Measurements from ENCODE around the gene ENKUR. TPM values are rescaled to one million over a fixed set of nuclear protein-coding genes. Genes with fewer than 3 reads are reported as not detected.

ENKUR gene, protein sequence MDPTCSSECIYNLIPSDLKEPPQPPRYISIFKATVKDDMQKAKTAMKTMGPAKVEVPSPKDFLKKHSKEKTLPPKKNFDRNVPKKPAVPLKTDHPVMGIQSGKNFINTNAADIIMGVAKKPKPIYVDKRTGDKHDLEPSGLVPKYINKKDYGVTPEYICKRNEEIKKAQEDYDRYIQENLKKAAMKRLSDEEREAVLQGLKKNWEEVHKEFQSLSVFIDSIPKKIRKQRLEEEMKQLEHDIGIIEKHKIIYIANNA
- total RNA-seq (2022; extraction: Qiagen RNA extraction; ENCODE audit: low read depth) = 0.09 to 0.29 TPM (median 0.22 TPM) in 4 of 5 replicates, not detected in the other

DNA sequence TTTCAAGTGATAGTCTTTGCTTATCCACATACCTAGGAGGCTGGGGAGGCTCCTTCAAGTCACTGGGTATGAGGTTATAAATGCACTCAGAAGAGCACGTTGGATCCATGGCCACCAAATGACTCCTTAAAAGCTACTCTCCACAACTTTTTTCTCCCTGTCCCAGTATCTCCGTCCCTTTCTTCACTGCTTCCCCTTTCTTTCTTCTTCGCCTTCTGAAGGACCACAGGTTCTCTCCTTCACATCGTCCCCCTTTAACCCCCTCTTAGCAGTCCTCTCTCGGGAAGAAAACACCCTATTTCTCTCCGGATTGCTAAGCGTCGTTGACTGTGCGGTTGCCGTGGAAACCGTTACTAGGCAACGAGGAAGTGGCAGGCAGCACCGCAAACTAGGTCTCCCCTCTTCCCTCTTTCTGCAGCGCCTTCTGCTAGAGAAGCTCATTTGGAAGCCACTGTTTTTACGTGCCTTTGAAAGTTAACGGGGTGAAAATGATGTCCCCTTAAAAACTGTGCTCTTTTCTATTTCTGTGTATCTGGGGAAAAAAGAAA lies at the start of gene ENKUR:
Gene ENKUR, minus strand, starts transcription at position 331 of the 548 bp plus-strand sequence. Its CDS starts 222 bp downstream, at position 109.

DNA sequence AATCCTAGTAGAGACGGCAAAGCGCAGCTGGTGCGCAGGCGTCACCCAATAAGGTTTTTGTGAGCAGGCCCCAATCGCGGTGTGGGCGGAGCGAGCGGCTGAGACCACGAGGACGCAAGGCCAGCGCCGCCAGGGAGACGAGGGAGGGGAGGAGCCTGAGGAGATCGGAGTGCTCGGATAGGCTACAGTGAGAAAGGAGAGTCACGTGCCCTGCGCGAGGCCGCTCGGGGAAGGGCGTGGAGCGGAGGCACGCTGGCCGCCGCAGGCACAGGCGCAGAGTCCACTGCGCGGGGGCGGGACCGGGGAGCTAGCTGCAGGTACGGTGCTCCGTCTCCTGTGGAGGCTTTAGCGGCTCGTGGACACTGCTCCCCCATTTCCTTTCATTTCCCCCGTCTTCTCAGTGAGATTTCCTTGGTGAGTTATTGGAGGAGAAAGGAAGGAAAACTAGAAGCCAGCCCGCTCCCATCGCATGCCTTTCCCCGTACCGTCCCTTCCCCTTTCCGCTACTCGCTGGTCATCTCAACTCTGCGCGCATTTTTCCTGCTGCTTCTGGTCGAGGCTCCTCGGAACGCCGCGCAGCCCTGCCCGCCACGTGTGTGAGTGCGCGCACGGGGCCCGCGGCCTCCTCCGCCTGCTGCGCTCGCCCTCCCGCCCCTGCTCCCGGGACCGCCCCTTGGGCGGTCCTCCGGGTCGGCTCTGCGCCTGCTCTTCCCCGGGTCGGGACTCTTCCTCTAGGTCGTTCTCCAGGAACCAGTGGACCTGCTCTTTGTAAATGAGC lies 607 bp upstream of the ENKUR start, which contains the start of gene THNSL1:
Gene THNSL1, plus strand, starts transcription at position 237 of the 778 bp plus-strand sequence. CDS start 6,612 bp downstream, outside the sequence.

DNA sequence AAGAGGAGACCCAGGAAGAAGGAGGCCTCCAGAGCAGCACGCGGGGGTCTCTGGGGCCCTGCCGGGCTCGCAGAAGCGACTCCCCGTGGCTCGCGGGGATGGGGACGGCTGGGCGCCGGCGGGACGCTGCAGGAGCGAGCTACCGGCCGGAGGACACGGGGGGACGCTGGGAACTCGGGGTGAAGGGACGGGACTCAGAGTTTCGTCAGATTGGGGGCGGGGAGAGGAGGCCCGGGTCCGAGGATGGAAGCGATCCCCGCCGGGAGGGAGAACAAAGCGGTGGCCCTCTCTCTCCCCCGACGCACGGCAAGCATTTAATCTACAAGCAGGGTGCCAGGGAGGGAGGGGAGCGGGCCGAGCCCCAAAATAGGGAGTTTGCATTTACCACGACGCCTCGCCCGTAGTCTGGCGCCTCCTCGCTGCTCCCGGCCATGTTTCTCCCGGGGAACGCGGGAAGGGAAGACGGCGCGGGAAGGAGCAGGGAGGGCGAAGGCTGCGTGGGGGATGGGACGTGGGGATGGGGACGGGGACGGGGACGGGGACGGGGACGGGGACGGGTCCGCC lies 63.7 kb downstream of the ENKUR start, which contains the start of gene PRTFDC1:
Gene PRTFDC1, minus strand, starts transcription at position 464 of the 564 bp plus-strand sequence. Its CDS starts 31 bp downstream, at position 433.

Other genes starting within 250 kb of the ENKUR start
- 16.0 to 20.5 TPM (median 17.5 TPM) in 5 replicates for gene PRTFDC1, start 63.6 kb downstream of the ENKUR start, total RNA-seq (2022; extraction: Qiagen RNA extraction; ENCODE audit: low read depth)
- 3.9 to 4.3 TPM (median 4.1 TPM) in 5 replicates for gene THNSL1, start 454 bp upstream of the ENKUR start, total RNA-seq (2022; extraction: Qiagen RNA extraction; ENCODE audit: low read depth)
- gene GPR158, start 158.8 kb upstream of the ENKUR start, total RNA-seq (2022; extraction: Qiagen RNA extraction; ENCODE audit: low read depth) = 0.04 to 0.07 TPM (median 0.05 TPM) in 4 of 5 replicates, not detected in the other